Kidney epithelial cell (primary cell): ENCODE measurements around the gene MPG. TPM values are rescaled to one million over a fixed set of nuclear protein-coding genes. Genes with fewer than 3 reads are reported as not detected.
"Not testable (repeated sequence)": the region's sequence is repeated elsewhere in the genome, so short reads cannot be mapped to it uniquely, and the experiment has no call there.

Experiments used
- DNase-seq: peaks from one replicate; pipeline ENCODE4 v3.0.0-alpha.2; 2010; ENCODE audit warnings: low read depth
- H3K27me3 ChIP-seq: 2 replicates; pipeline ENCODE4 v1.6.0; 2011; ENCODE audit warnings: low read length; ENCODE audit not compliant: control insufficient read depth, insufficient read depth
- H3K36me3 ChIP-seq: 2 replicates; pipeline ENCODE4 v1.5.1; 2011; ENCODE audit warnings: low read length; ENCODE audit not compliant: control insufficient read depth, insufficient read depth
- H3K4me3 ChIP-seq: 2 replicates; pipeline ENCODE4 v1.5.1; 2011; ENCODE audit warnings: low read depth, mild to moderate bottlenecking, control low read depth, low read length
- total RNA-seq: library from RNA; depleted of rRNA; stranded (reverse); fragments of >200 nt; gene quantifications from 2 replicates; pipeline ENCODE4 v1.2.3, GENCODE V29; 2015
- TF ChIP-seq, protein P1 (sequence below): IDR thresholded peaks from 2 replicates; pipeline ENCODE4 v1.5.1; 2011; ENCODE audit warnings: mild to moderate bottlenecking, moderate library complexity, low read length, control low read depth, inconsistent platforms; ENCODE audit not compliant: insufficient read depth, poor library complexity, severe bottlenecking

MPG gene
- total RNA-seq, 1 donor from 2014 or later = 130 TPM

- DNase-seq = no peak
- Histone ChIP-seq H3K4me3 (no peak overlapping the region), H3K27me3 (no peaks in the 10 kb centered on the region), H3K36me3 (no peaks in the 10 kb centered on the region)
- TF ChIP-seq, protein P1, sequence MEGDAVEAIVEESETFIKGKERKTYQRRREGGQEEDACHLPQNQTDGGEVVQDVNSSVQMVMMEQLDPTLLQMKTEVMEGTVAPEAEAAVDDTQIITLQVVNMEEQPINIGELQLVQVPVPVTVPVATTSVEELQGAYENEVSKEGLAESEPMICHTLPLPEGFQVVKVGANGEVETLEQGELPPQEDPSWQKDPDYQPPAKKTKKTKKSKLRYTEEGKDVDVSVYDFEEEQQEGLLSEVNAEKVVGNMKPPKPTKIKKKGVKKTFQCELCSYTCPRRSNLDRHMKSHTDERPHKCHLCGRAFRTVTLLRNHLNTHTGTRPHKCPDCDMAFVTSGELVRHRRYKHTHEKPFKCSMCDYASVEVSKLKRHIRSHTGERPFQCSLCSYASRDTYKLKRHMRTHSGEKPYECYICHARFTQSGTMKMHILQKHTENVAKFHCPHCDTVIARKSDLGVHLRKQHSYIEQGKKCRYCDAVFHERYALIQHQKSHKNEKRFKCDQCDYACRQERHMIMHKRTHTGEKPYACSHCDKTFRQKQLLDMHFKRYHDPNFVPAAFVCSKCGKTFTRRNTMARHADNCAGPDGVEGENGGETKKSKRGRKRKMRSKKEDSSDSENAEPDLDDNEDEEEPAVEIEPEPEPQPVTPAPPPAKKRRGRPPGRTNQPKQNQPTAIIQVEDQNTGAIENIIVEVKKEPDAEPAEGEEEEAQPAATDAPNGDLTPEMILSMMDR = no peak
Measured at GRCh38 chr16:42069-42457, 36.0 kb upstream of the MPG start.

DNA sequence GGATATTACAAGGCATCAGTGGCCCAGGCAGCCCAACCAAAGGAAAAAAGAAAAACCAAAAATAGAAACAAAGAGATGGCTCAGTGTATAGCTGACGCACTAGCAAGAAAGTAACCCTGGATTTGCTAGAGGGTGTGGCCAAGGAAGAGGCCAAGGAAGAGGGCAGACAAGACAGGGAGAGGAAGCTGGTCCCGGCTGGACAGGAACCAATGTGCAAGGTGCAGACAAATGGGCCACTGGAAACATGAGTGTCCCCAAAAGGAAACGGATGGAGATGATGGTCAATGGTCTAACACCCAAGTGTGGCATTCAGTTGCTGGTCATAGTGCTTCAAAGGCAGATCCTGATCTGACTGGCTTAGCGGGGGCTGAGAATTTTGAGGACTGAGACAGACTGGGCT, 35.3 kb upstream of the MPG start:
- Histone ChIP-seq H3K27me3 (no peaks in the 10 kb centered on the region), H3K4me3 (no peak overlapping the region), H3K36me3 (no peaks in the 10 kb centered on the region)
- TF ChIP-seq, protein P1 = no peak
- DNase-seq = no peak

DNA sequence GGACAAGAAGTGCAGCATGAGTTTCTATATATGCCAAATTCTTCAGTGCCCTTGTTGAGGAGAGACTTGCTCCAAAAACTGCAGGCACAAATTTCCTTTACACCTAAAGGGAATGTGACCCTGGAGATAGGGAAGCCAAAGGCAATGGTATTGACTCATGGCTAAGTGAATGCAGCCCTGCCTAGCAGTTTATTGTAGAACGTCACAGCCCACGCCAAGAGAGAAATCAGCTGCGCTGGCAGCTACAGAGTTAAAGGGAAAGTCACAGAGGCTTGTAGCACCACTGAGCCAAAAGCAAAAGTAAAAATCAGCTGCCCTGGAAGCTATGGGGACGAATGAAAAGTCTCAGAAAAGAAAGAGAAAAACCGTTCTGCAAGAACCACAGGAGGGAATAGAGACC, 34.7 kb upstream of the MPG start:
- no peak overlapping the region for H3K4me3 ChIP-seq
- TF ChIP-seq, protein P1 = no peak
- no peaks in the 10 kb centered on the region for H3K27me3 ChIP-seq
- DNase-seq = no peak
- no peaks in the 10 kb centered on the region for H3K36me3 ChIP-seq

DNA sequence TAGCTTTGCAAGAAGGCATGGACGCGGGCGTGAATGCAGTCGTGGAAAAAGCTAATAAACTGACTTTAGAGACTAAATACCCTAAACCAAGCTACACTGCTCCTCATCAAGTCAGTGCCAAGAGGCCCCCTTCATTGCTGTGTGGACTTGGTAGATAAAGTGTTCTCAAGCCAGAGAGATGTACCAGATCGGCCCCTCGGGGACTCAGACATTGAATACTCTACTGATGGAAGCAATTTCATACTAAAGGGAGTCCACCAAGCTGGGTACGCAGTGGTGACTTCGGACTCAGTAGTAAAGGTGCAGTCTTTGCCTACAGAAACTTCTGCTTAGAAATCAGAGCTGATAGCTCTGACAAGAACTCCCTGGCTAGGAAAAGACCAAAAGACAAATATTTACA, 33.4 kb upstream of the MPG start:
- DNase-seq = no peak
- TF ChIP-seq, protein P1 = no peak
- Histone ChIP-seq H3K27me3 (no peaks in the 10 kb centered on the region), H3K36me3 (no peaks in the 10 kb centered on the region), H3K4me3 (no peak overlapping the region)

GRCh38 chr16:45454-45853, 32.6 kb upstream of the MPG start:
- H3K36me3 ChIP-seq = no peaks in the 10 kb centered on the region
- TF ChIP-seq, protein P1 = no peak
- H3K27me3 ChIP-seq = no peaks in the 10 kb centered on the region
- H3K4me3 ChIP-seq = no peak overlapping the region
- DNase-seq = no peak

DNA sequence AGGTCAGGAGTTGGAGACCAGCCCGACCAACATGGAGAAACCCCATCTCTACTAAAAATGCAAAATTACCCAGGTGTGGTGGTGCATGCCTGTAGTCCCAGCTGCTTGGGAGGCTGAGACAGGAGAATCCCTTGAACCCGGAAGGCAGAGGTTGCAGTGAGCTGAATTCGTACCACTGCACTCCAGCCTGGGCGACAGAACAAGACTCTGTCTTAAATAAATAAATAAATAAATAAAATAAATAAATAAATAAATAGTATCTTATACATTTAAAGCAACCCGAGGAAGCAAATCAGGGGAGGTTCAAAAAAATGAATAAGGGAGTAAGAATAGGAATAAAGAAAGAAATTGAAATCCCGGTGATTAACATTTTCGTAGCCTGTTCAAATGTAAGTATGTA, 31.5 kb upstream of the MPG start:
- H3K4me3 ChIP-seq, DNase-seq, H3K27me3 ChIP-seq, H3K36me3 ChIP-seq: not testable (repeated sequence)
